GM13976 (cell line): Measurements from ENCODE around the gene OR2C3.

Source experiments
- DNase-seq: peaks from one replicate; pipeline ENCODE4 v3.0.0; 2012; ENCODE audit warnings: low spot score
- CTCF ChIP-seq: IDR thresholded peaks from 2 replicates; pipeline ENCODE4 v1.5.1; 2012; ENCODE audit warnings: borderline replicate concordance, mild to moderate bottlenecking; ENCODE audit not compliant: insufficient read depth; ENCODE audit errors: extremely low read depth, missing control alignments, control extremely low read depth
- in situ Hi-C: fragments of 300-500 bp; cut with MboI; formaldehyde crosslinking; loops from one replicate; pipeline ENCODE4 v1.12.0; 2022; ENCODE audit warnings: low sequenced_read_pairs, mixed read lengths, inconsistent platforms; ENCODE audit not compliant: unreplicated experiment

The OR2C3 gene

GRCh38 chr1:247540581-247540980 lies 4.3 kb upstream of the OR2C3 start:
- no peak for TF ChIP-seq CTCF
- in situ Hi-C loops = no loop called here
- DNase-seq = no peak

GRCh38 chr1:247539215-247539614 lies 3.0 kb upstream of the OR2C3 start:
- no peak for DNase-seq
- TF ChIP-seq CTCF = no peak
- in situ Hi-C loops = no loop called here

GRCh38 chr1:247538561-247538960 lies 2.3 kb upstream of the OR2C3 start:
- TF ChIP-seq CTCF = no peak
- in situ Hi-C loops = no loop called here
- no peak for DNase-seq

GRCh38 chr1:247535402-247535801 lies 838 bp downstream of the OR2C3 start:
- no peak for DNase-seq
- no peak for TF ChIP-seq CTCF
- in situ Hi-C loops = no loop called here

- no peak for DNase-seq
- no peak for TF ChIP-seq CTCF
- in situ Hi-C loops = no loop called here
These were observed 4.3 kb downstream of the OR2C3 start for GRCh38 chr1:247531937-247532336.

- DNase-seq = no peak
- no peak for TF ChIP-seq CTCF
- in situ Hi-C loops = no loop called here
These were observed 5.5 kb downstream of the OR2C3 start for GRCh38 chr1:247530785-247531184.
